Memory B cell (primary cell): ENCODE data around the gene NEK10.
"Not testable (repeated sequence)": the region's sequence is repeated elsewhere in the genome, so short reads cannot be mapped to it uniquely, and the experiment has no call there.

ENCODE experiments used
- ATAC-seq: fragments of 150-1000 bp; cut with Tn5 transposase; 2 replicates; pipeline ENCODE4 v1.10.0; 2021; ENCODE audit warnings: low read depth, mild to moderate bottlenecking, moderate library complexity
- DNase-seq, 2 donors: peaks; one replicate each; pipeline ENCODE4 v3.0.0; 2022; ENCODE audit warnings: low spot score in 2 of 2
- H3K27ac Mint-ChIP-seq: one replicate; pipeline ENCODE4 v1.8.0; 2022; ENCODE audit warnings: mild to moderate bottlenecking, moderate library complexity, mixed read lengths
- H3K27me3 Mint-ChIP-seq: one replicate; pipeline ENCODE4 v1.8.0; 2022; ENCODE audit warnings: mixed read lengths
- H3K36me3 Mint-ChIP-seq: one replicate; pipeline ENCODE4 v1.8.0; 2022; ENCODE audit warnings: mild to moderate bottlenecking, mixed read lengths
- H3K4me1 Mint-ChIP-seq: one replicate; pipeline ENCODE4 v1.8.0; 2022; ENCODE audit warnings: mixed read lengths
- H3K4me3 Mint-ChIP-seq: one replicate; pipeline ENCODE4 v1.8.0; 2022; ENCODE audit warnings: mild to moderate bottlenecking, moderate library complexity, mixed read lengths
- H3K9me3 Mint-ChIP-seq: one replicate; pipeline ENCODE4 v1.8.0; 2022; ENCODE audit warnings: mixed read lengths

NEK10 gene

GRCh38 chr3:27368831-27369607, at the start of gene NEK10:
Gene NEK10, minus strand, starts transcription at chr3:27369383. Its CDS starts 16,501 bp downstream, at chr3:27352882.
- peak within 1 kb of the TSS; percentile 85 for H3K4me3 Mint-ChIP-seq
- peaks cover 2% of the 10 kb centered on the region for H3K27me3 Mint-ChIP-seq
- no peaks in the 10 kb centered on the region for H3K9me3 Mint-ChIP-seq
- DNase-seq (peak; percentile 84 to 90), ATAC-seq (peak; percentile 100)
- H3K4me1 Mint-ChIP-seq: peaks cover 14% of the 10 kb centered on the region
- peaks cover 2% of the 10 kb centered on the region for H3K36me3 Mint-ChIP-seq
- peak within 1 kb of the TSS; percentile 53 for H3K27ac Mint-ChIP-seq

DNA sequence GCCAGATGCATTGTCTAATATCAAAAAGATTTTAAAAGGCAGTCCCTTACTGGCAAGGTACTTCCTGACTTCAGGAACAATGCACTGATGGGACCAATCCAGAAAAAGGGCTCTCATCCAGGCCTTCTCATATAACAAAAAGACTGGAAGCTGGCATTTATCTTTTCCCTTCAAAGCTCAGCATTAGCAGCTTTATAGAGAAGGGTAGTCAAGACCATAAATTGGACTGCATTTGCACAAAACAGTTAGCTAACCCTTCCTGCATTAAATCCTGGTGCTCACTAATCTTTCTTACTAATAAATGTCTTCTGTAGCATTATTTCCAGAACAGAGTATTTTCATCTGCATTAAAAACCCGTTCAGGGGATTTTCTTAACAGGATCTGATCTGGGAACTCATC, 46.0 kb upstream of the NEK10 start:
- Mint-ChIP-seq H3K27ac (no peak overlapping the region), H3K36me3 (peaks cover 30% of the 10 kb centered on the region), H3K4me3 (no peak overlapping the region), H3K9me3 (no peaks in the 10 kb centered on the region), H3K4me1 (no peaks in the 10 kb centered on the region), H3K27me3 (no peaks in the 10 kb centered on the region)
- DNase-seq (no peak), ATAC-seq (no peak)

GRCh38 chr3:27392950-27393679, 23.9 kb upstream of the NEK10 start:
- Mint-ChIP-seq H3K27me3 (no peaks in the 10 kb centered on the region), H3K4me3 (no peak overlapping the region), H3K9me3 (no peaks in the 10 kb centered on the region), H3K4me1 (no peaks in the 10 kb centered on the region), H3K27ac (peak overlapping the region; percentile 3), H3K36me3 (peaks cover 21% of the 10 kb centered on the region)
- no peak for ATAC-seq
- DNase-seq: no peak

DNA sequence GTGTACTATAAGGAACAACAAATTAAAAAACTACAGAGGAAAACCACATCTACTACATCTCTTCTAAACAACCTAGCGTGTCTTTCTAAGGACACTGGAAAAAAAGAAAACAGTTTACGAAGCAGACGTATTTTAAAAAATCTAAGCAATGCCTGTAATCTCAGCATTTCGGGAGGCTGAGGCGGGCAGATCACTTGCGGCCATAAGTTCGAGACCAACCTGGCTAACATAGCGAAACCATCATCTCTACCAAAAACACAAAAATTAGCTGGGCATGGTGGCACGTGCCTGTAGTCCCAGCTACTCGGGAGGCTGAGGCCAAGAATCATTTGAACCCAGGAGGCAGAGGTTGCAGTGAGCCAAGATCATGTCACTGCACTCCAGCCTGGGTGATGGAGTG, 23.2 kb upstream of the NEK10 start:
- not testable (repeated sequence) for H3K4me3 Mint-ChIP-seq, ATAC-seq, H3K27me3 Mint-ChIP-seq, H3K9me3 Mint-ChIP-seq, H3K4me1 Mint-ChIP-seq, DNase-seq
- H3K36me3 Mint-ChIP-seq: peaks cover 21% of the 10 kb centered on the region
- H3K27ac Mint-ChIP-seq: peak overlapping the region; percentile 3

GRCh38 chr3:27391796-27392195, 22.6 kb upstream of the NEK10 start:
- Mint-ChIP-seq H3K27ac (no peak overlapping the region), H3K4me1 (no peaks in the 10 kb centered on the region), H3K4me3 (no peak overlapping the region), H3K36me3 (peaks cover 19% of the 10 kb centered on the region), H3K9me3 (no peaks in the 10 kb centered on the region), H3K27me3 (no peaks in the 10 kb centered on the region)
- ATAC-seq (no peak), DNase-seq (no peak)

GRCh38 chr3:27387625-27388024, 18.4 kb upstream of the NEK10 start:
- Mint-ChIP-seq H3K27me3 (no peaks in the 10 kb centered on the region), H3K4me1 (no peaks in the 10 kb centered on the region), H3K9me3 (no peaks in the 10 kb centered on the region), H3K4me3 (no peak overlapping the region), H3K36me3 (peaks cover 24% of the 10 kb centered on the region), H3K27ac (no peak overlapping the region)
- ATAC-seq (no peak), DNase-seq (no peak)

DNA sequence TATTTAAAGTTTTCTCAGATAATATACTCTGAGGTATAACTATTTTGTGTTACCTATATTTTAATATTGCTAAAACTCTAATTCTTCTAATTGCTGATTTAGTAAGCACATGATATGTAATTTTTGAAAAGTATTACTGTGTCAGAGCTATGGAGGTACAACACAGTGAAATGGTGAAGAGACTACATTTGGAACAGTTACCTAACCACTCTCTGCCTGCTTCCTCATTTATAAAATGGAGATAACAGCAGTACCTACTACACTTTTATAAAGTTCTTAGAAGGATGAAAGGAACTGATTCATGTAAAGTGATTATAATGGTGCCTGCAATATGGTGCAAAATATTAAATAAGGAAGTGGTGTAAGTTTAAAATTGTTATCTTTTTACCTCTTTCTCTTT, 16.3 kb upstream of the NEK10 start:
- Mint-ChIP-seq H3K4me1 (no peaks in the 10 kb centered on the region), H3K9me3 (no peaks in the 10 kb centered on the region), H3K27me3 (no peaks in the 10 kb centered on the region), H3K36me3 (peaks cover 24% of the 10 kb centered on the region), H3K27ac (no peak overlapping the region), H3K4me3 (no peak overlapping the region)
- DNase-seq: no peak
- no peak for ATAC-seq

GRCh38 chr3:27384191-27384590, 15.0 kb upstream of the NEK10 start:
- Mint-ChIP-seq H3K4me1 (no peaks in the 10 kb centered on the region), H3K9me3 (no peaks in the 10 kb centered on the region), H3K27me3 (no peaks in the 10 kb centered on the region), H3K36me3 (peaks cover 24% of the 10 kb centered on the region), H3K27ac (no peak overlapping the region), H3K4me3 (no peak overlapping the region)
- DNase-seq: no peak
- no peak for ATAC-seq

DNA sequence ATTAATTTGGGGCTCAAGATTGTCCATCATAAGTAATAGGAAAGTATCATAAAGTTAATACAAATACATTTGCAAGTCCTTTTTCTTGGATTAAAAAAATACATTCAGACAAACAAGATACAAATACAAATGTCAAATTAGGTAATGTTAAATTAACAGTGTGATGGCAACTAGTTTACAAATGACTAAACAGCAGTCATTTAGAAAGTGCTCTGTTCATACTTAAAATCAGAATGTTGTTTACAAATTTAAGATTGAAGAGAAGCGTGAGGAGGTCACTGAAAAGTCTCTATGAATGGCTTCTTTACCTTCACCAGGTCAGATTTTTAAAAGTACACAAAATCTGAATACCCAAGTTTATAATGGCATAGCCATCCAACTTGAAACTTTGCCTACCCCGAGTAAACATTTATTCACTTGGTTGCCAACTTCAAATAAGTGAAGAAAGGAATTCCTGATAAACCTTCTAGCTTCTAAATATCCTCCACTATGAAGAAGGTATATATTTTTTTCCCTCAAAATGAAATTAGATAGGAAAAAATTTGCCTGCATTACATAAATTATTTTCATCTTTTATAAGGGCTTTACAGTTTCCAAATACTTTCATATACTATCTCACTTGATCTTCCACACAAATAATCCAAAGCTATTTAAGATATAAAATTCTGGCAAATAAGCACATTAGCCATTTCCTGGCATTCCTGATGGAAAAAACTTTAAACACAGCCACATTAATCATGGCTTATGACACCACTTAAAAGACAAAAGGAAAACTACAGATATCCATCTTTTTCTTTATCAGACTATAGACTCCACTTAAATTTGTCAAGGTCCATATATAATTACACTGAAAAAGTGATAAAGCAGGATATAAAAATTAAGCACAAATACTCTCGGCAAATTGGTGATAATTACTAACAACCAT, 11.5 kb upstream of the NEK10 start:
- no peak for DNase-seq
- Mint-ChIP-seq H3K4me3 (no peak overlapping the region), H3K27ac (no peak overlapping the region), H3K9me3 (no peaks in the 10 kb centered on the region), H3K4me1 (no peaks in the 10 kb centered on the region), H3K27me3 (no peaks in the 10 kb centered on the region), H3K36me3 (peaks cover 23% of the 10 kb centered on the region)
- no peak for ATAC-seq

GRCh38 chr3:27378331-27378730, 9.1 kb upstream of the NEK10 start:
- peak overlapping the region; percentile 67 for H3K27ac Mint-ChIP-seq
- H3K36me3 Mint-ChIP-seq: peaks cover 16% of the 10 kb centered on the region
- no peaks in the 10 kb centered on the region for H3K9me3 Mint-ChIP-seq
- no peaks in the 10 kb centered on the region for H3K27me3 Mint-ChIP-seq
- no peak for ATAC-seq
- no peak overlapping the region for H3K4me3 Mint-ChIP-seq
- DNase-seq: no peak
- H3K4me1 Mint-ChIP-seq: no peaks in the 10 kb centered on the region

DNA sequence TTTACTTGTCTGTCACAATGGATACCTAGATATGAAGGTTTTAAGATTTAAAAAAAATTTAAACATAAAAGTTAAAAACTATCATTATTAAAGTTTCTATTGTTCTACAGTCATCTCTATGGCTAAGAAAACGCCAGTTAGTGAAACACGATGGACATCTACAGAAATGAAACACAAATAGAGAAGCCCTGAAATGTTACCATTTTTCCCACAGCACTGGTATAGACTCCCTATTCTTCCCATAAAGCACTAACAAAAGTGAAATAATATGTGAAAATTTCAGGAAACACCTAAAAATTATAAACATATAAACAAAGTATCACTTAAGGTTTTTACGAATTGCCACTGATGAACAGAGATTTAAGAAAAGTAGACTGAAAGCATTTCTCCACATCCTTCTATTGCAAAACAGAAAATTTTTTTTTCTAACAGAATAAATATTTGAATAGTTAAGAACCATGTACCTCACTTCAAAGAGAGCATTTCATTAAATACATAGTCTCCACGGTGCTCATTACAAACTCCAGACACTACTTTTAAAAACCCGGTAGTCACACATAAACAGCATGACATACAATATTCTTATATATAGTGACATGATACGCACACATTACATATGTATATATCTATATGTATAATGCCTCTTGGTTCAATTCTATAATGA, 7.1 kb upstream of the NEK10 start:
- Mint-ChIP-seq H3K36me3 (peaks cover 9% of the 10 kb centered on the region), H3K4me3 (no peak overlapping the region), H3K27me3 (no peaks in the 10 kb centered on the region), H3K27ac (no peak overlapping the region), H3K9me3 (no peaks in the 10 kb centered on the region), H3K4me1 (no peaks in the 10 kb centered on the region)
- ATAC-seq (no peak), DNase-seq (no peak)

DNA sequence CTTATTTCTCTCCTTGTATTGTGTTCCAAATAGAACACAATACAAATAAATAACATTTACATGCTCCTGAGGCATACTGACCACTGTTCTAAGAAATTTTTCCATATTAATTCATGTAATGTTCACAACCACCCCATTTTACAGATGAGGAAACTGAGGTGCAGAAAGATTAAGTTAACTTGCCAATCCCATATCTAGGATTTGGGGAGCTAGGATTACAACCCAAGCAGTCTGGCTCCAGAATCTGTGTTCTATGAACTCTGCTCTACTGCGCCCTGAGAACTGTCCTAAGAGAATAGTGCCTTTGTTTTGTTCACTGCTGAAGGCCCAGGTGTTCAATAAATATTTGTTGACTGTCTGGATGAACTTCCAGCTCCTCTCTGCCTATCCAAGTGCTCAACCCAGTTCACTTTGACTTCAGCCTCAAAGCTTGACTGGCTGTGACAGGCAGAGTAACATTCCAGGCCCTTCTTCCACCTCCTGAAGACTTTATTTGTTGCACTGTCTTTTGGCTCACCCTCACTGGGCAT, 3.1 kb downstream of the NEK10 start:
- H3K27ac Mint-ChIP-seq: no peak overlapping the region
- peaks cover 2% of the 10 kb centered on the region for H3K27me3 Mint-ChIP-seq
- no peaks in the 10 kb centered on the region for H3K9me3 Mint-ChIP-seq
- H3K36me3 Mint-ChIP-seq: no peaks in the 10 kb centered on the region
- ATAC-seq: no peak
- DNase-seq: no peak
- peaks cover 15% of the 10 kb centered on the region for H3K4me1 Mint-ChIP-seq
- H3K4me3 Mint-ChIP-seq: no peak overlapping the region
